ENCODE data around the gene PTGES2. TPM values are rescaled to one million over a fixed set of nuclear protein-coding genes. Genes with fewer than 3 reads are reported as not detected.

Gene PTGES2
- total RNA-seq, 1 donor from 2014 or later = 39.8 TPM

- H3K27me3 Mint-ChIP-seq (ENCODE audit: unreplicated experiment) = peaks cover 4% of the 10 kb centered on the region
- no peaks in the 10 kb centered on the region for H3K36me3 Mint-ChIP-seq (ENCODE audit: low read depth, unreplicated experiment)
- H3K4me3 Mint-ChIP-seq (ENCODE audit: unreplicated experiment) = no peak overlapping the region
- H3K9me3 Mint-ChIP-seq (ENCODE audit: unreplicated experiment) = no peaks in the 10 kb centered on the region
- H3K4me1 Mint-ChIP-seq (ENCODE audit: unreplicated experiment) = peaks cover 5% of the 10 kb centered on the region
- no peak for TF ChIP-seq CTCF (IDR thresholded peaks at IDR 0.05; ENCODE audit: unreplicated experiment)
- no peak for DNase-seq (ENCODE audit: low spot score)
- no peak overlapping the region for H3K27ac Mint-ChIP-seq (ENCODE audit: unreplicated experiment)
Measured at GRCh38 chr9:128153947-128154695, 26.6 kb upstream of the PTGES2 start.

- Mint-ChIP-seq H3K27ac (ENCODE audit: unreplicated experiment) (no peak overlapping the region), H3K36me3 (ENCODE audit: low read depth, unreplicated experiment) (no peaks in the 10 kb centered on the region), H3K4me1 (ENCODE audit: unreplicated experiment) (peaks cover 7% of the 10 kb centered on the region), H3K27me3 (ENCODE audit: unreplicated experiment) (peaks cover 4% of the 10 kb centered on the region), H3K9me3 (ENCODE audit: unreplicated experiment) (no peaks in the 10 kb centered on the region), H3K4me3 (ENCODE audit: unreplicated experiment) (no peak overlapping the region)
- TF ChIP-seq CTCF (IDR thresholded peaks at IDR 0.05; ENCODE audit: unreplicated experiment) = no peak
- DNase-seq (ENCODE audit: low spot score) = no peak
Measured at GRCh38 chr9:128153060-128153946, 25.8 kb upstream of the PTGES2 start.

- Mint-ChIP-seq H3K9me3 (ENCODE audit: unreplicated experiment) (no peaks in the 10 kb centered on the region), H3K27me3 (ENCODE audit: unreplicated experiment) (peaks cover 6% of the 10 kb centered on the region), H3K4me3 (ENCODE audit: unreplicated experiment) (no peak overlapping the region), H3K36me3 (ENCODE audit: low read depth, unreplicated experiment) (no peaks in the 10 kb centered on the region), H3K4me1 (ENCODE audit: unreplicated experiment) (peaks cover 7% of the 10 kb centered on the region), H3K27ac (ENCODE audit: unreplicated experiment) (no peak overlapping the region)
- DNase-seq (ENCODE audit: low spot score) = no peak
- TF ChIP-seq CTCF (IDR thresholded peaks at IDR 0.05; ENCODE audit: unreplicated experiment) = no peak
Measured at GRCh38 chr9:128152133-128153059, 24.9 kb upstream of the PTGES2 start.

GRCh38 chr9:128151309-128152132 lies 24.0 kb upstream of the PTGES2 start:
- Mint-ChIP-seq H3K27me3 (ENCODE audit: unreplicated experiment) (peaks cover 10% of the 10 kb centered on the region), H3K4me3 (ENCODE audit: unreplicated experiment) (no peak overlapping the region), H3K4me1 (ENCODE audit: unreplicated experiment) (peaks cover 7% of the 10 kb centered on the region), H3K36me3 (ENCODE audit: low read depth, unreplicated experiment) (no peaks in the 10 kb centered on the region), H3K9me3 (ENCODE audit: unreplicated experiment) (no peaks in the 10 kb centered on the region), H3K27ac (ENCODE audit: unreplicated experiment) (no peak overlapping the region)
- no peak for TF ChIP-seq CTCF (IDR thresholded peaks at IDR 0.05; ENCODE audit: unreplicated experiment)
- no peak for DNase-seq (ENCODE audit: low spot score)

Measured in endothelial cell (in vitro differentiated cells).